Muscle layer of duodenum (tissue), 2 donors: ENCODE measurements around the gene ITPR1.

ENCODE experiments used
- H3K27ac ChIP-seq: one replicate; pipeline ENCODE4 v1.7.0; 2013; ENCODE audit warnings: mild to moderate bottlenecking, low read length
- H3K27me3 ChIP-seq: one replicate; pipeline ENCODE4 v1.7.0; 2013; ENCODE audit warnings: low read depth, mild to moderate bottlenecking, control low read depth, low read length
- H3K36me3 ChIP-seq, 2 donors: one replicate each; pipeline ENCODE4 v1.7.0; 2013; ENCODE audit warnings: low read length in 2 of 2, control low read depth in 1 of 2, mild to moderate bottlenecking in 1 of 2; ENCODE audit not compliant: insufficient read depth in 2 of 2, control insufficient read depth in 1 of 2
- H3K4me1 ChIP-seq, 2 donors: one replicate each; pipeline ENCODE4 v1.7.0; 2013; ENCODE audit warnings: low read length in 2 of 2, mild to moderate bottlenecking in 2 of 2, control low read depth in 1 of 2, moderate library complexity in 1 of 2; ENCODE audit not compliant: insufficient read depth in 2 of 2, control insufficient read depth in 1 of 2
- H3K4me3 ChIP-seq, 2 donors: one replicate each; pipeline ENCODE4 v1.7.0; 2013; ENCODE audit warnings: low read length in 2 of 2, low read depth in 1 of 2, mild to moderate bottlenecking in 1 of 2
- H3K9me3 ChIP-seq, 2 donors: one replicate each; pipeline ENCODE4 v1.7.0; 2013; ENCODE audit warnings: low read length in 2 of 2, control low read depth in 1 of 2, mild to moderate bottlenecking in 1 of 2; ENCODE audit not compliant: control insufficient read depth in 1 of 2
- donor health status: healthy.

ITPR1 gene

DNA sequence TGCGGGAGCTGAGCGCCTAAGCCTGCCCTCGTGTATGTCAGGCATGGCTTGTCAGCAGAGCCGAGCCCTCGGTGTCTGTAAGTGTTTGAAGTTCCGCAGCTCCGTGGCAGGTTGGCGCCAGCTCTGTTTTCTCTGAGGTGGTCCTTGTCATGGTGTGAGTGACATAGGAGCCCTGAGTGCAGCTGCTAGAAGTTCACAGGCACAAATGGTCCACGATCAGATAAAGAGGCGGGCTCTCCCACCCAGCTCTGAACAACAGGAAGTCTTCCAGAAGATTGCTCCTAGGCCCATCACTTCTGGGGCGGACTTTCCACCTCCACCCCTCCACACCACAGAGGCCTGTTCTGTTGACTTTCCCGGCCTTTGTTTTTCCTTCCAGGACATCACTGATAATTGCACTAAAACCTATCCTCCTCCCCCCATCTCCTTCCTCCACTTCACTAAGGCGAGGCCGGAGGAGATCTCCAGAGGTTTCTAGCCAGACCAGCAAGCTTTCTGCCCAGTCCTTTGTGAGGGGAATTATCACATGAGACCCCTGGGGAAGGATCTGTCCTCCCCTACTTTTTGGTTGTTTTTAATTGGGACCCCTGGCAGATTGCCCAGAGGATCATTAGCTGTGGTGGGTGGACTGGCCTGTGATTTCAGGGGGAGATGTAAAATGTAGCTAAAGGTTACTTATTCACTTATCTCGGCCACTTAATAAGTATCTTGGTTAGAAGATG, 19.9 kb downstream of the ITPR1 start:
- Histone ChIP-seq H3K27ac (no peak overlapping the region), H3K4me1 (peaks cover 3 to 36% of the 10 kb centered on the region in 2 donors), H3K4me3 (no peak overlapping the region), H3K9me3 (no peaks in the 10 kb centered on the region), H3K27me3 (no peaks in the 10 kb centered on the region), H3K36me3 (no peaks in the 10 kb centered on the region)

- Histone ChIP-seq H3K9me3 (no peaks in the 10 kb centered on the region), H3K4me3 (no peak overlapping the region), H3K27ac (no peak overlapping the region), H3K27me3 (no peaks in the 10 kb centered on the region), H3K4me1 (peaks cover 6 to 43% of the 10 kb centered on the region in 2 donors), H3K36me3 (no peaks in the 10 kb centered on the region)
These were observed 21.2 kb downstream of the ITPR1 start for GRCh38 chr3:4514321-4514720.

- H3K36me3 ChIP-seq = no peaks in the 10 kb centered on the region
- H3K4me1 ChIP-seq = peaks cover 6 to 43% of the 10 kb centered on the region in 2 donors
- no peak overlapping the region for H3K27ac ChIP-seq
- H3K4me3 ChIP-seq = no peak overlapping the region
- H3K27me3 ChIP-seq = no peaks in the 10 kb centered on the region
- H3K9me3 ChIP-seq = no peaks in the 10 kb centered on the region
These were observed 21.8 kb downstream of the ITPR1 start for GRCh38 chr3:4514916-4515315.

DNA sequence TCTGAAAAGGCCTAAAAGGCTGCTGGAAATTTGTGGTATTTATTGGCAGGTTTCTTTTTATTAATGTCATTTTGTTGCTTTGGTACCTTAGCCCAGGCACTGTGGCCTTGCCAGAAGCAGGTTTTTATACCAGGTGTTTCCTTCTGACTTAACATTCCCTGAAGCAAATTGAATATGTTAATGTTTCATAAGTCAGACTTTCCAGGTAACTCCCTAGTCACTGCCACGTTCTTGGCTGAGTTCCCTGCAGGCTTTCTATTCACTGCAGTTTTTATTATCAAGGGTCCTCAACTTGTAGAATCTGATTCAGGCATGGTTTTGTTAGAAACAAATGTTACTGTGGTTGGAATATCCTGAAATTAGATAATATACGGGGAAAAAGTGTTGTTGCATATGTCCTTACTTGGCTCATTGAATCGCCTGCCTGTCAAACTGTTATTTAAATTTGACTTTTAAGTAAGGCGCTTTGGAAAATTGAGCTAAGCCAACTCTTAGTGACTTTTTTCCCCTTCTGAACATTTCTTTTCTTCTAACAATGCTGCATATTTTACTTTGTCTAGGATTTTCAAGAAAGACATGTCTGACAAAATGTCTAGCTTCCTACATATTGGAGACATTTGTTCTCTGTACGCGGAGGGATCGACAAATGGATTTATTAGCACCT, 22.9 kb downstream of the ITPR1 start:
- H3K27ac ChIP-seq = no peak overlapping the region
- H3K4me1 ChIP-seq = peaks cover 6 to 43% of the 10 kb centered on the region in 2 donors
- H3K36me3 ChIP-seq = no peaks in the 10 kb centered on the region
- H3K27me3 ChIP-seq = no peaks in the 10 kb centered on the region
- no peaks in the 10 kb centered on the region for H3K9me3 ChIP-seq
- no peak overlapping the region for H3K4me3 ChIP-seq

DNA sequence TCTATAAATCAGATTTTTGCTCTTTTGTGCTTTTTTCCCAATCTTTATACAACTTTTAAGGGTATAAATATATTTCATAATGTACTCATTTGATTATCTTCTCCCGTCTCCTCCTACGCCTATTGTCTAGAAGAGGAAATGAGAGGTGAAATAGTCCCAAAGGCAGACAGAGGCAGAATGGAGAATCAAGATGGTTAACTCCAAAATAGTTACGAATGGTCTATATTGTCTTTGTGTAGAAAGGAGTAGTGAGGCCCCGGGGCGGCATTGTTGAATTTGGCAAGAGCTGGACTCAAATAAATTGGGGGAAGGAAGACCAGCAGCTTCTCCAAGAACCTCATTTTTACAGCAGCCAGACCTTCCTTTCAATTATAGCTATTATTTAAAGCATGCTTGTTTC, 23.9 kb downstream of the ITPR1 start:
- H3K4me1 ChIP-seq = peaks cover 6 to 45% of the 10 kb centered on the region in 2 donors
- H3K9me3 ChIP-seq = no peaks in the 10 kb centered on the region
- no peak overlapping the region for H3K4me3 ChIP-seq
- no peaks in the 10 kb centered on the region for H3K36me3 ChIP-seq
- no peaks in the 10 kb centered on the region for H3K27me3 ChIP-seq
- H3K27ac ChIP-seq = no peak overlapping the region

DNA sequence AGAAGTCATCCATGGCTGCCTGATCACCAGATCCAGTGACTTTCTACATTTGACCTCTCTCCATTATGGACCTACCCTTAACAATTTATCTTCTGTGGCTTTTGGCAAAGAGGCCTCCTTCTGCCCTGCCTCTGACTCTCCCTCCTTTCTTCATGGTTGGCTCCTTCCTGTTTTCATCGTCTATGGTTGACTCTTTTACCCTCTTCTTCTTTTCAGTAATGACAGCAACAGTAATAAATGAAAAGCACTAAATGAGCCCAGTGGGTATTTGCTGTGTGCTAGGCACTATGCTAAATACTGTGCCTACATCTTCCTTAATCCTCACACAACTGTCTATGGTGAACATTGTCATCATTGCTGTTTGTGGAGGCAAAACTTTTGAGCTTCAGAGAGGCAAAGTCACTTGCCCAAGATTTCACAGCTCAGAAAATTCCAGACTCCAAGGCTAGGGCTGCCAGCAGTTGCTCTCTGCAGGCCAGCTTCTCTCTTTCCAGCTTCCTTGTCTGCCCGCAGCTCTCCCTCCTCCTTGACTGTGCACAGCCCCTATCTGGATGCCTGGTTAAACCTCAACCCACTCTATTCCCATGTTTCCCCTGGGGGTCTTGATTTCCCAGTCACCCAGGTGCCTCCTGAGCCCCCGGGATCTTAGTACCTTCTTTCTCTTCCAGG, 24.6 kb downstream of the ITPR1 start:
- no peaks in the 10 kb centered on the region for H3K27me3 ChIP-seq
- no peak overlapping the region for H3K27ac ChIP-seq
- H3K4me3 ChIP-seq = no peak overlapping the region
- H3K36me3 ChIP-seq = no peaks in the 10 kb centered on the region
- H3K9me3 ChIP-seq = no peaks in the 10 kb centered on the region
- H3K4me1 ChIP-seq = peaks cover 6 to 44% of the 10 kb centered on the region in 2 donors

- no peak overlapping the region for H3K27ac ChIP-seq
- no peaks in the 10 kb centered on the region for H3K9me3 ChIP-seq
- H3K4me3 ChIP-seq = no peak overlapping the region
- H3K27me3 ChIP-seq = no peaks in the 10 kb centered on the region
- H3K4me1 ChIP-seq = peaks cover 3 to 42% of the 10 kb centered on the region in 2 donors
- H3K36me3 ChIP-seq = no peaks in the 10 kb centered on the region
These were observed 27.1 kb downstream of the ITPR1 start for GRCh38 chr3:4520033-4520816.

- H3K9me3 ChIP-seq = no peaks in the 10 kb centered on the region
- H3K27me3 ChIP-seq = no peaks in the 10 kb centered on the region
- H3K27ac ChIP-seq = no peak overlapping the region
- H3K4me3 ChIP-seq = no peak overlapping the region
- peaks cover 5 to 34% of the 10 kb centered on the region in 2 donors for H3K4me1 ChIP-seq
- H3K36me3 ChIP-seq = no peaks in the 10 kb centered on the region
These were observed 29.8 kb downstream of the ITPR1 start for GRCh38 chr3:4522947-4523346.

DNA sequence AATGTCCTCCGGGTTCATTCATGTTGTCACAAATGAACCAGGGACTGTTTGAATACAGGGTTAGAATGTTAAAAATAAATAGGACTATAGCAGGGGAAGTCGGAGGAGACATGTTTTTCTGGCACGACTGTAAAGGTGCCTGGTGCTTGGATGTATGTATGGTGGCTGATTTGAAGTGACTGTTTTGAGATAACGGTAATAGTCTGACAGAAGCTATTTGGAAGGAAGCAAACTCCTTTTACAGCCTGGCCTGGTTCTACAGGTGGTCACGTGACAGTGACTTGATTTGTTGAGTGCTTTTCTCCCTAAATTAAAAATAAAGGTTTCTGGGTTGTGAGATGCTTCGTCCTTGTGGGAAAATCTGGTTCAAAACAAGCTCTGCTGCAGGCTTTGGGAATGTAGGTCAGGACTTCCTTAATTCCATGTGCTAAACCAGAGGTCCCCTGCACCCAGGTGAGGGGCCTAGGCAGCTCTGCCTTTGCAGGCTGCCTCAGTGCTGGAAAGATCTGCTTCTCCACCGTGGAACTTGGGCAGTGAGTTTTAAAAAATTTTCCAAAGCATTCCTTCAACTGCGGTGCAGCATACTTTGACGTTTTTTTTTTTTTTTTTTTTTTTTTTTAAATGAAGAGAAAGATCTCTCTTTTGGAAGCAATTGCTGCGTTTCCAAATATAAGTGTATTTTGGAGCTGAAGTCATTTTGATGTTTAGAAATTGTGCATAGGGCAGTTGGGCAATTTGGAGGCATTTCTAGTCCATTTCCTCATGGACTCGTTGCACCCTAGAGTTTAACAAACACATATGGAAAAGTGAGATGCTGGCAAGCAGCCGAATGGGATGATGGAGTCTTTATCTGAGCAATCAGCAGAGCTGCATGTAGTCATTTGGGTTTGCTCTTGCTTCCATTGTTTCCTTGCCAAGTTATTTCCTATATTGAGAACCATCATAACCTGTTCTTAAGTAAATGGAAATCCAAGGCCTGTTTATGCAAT, 30.9 kb downstream of the ITPR1 start:
- Histone ChIP-seq H3K27ac (no peak overlapping the region), H3K36me3 (no peaks in the 10 kb centered on the region), H3K4me1 (peaks cover 7 to 32% of the 10 kb centered on the region in 2 donors), H3K27me3 (no peaks in the 10 kb centered on the region), H3K4me3 (peak overlapping the region in 1 of 2 donors; percentile 21), H3K9me3 (no peaks in the 10 kb centered on the region)

- H3K36me3 ChIP-seq = no peaks in the 10 kb centered on the region
- H3K27ac ChIP-seq = no peak overlapping the region
- no peaks in the 10 kb centered on the region for H3K27me3 ChIP-seq
- H3K4me1 ChIP-seq = peaks cover 7 to 34% of the 10 kb centered on the region in 2 donors
- no peak overlapping the region for H3K4me3 ChIP-seq
- no peaks in the 10 kb centered on the region for H3K9me3 ChIP-seq
These were observed 32.5 kb downstream of the ITPR1 start for GRCh38 chr3:4525560-4526223.
